Measurements from ENCODE around the gene PTPN6.

Gene PTPN6

DNA sequence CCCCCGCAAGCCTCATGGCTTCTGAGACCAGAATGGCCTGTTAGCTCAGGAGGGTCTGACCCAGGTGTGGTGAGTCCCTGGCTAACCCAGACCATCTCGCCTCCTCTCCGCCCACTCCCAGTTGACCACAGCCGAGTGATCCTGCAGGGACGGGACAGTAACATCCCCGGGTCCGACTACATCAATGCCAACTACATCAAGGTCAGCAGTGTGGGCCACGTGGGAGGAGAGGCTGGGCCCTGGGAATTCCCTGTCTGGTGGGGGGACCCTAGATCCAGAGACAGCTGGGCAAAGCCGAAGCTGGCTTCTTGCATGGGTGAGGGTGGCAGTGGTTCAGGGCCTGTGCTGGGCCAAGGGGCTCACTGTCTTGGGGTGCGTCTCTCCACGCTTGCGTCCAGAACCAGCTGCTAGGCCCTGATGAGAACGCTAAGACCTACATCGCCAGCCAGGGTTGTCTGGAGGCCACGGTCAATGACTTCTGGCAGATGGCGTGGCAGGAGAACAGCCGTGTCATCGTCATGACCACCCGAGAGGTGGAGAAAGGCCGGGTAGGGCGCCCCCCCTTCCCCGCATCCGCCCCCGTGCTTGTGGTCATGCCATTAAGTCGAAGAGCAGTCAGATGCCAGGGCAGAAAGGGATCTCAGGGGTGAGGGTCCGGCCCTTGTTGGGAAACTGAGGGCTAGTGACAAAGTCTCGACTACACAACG is 5.0 kb downstream of the PTPN6 start:
- no peak for DNase-seq (ENCODE audit: low read depth in 2 of 2)

DNA sequence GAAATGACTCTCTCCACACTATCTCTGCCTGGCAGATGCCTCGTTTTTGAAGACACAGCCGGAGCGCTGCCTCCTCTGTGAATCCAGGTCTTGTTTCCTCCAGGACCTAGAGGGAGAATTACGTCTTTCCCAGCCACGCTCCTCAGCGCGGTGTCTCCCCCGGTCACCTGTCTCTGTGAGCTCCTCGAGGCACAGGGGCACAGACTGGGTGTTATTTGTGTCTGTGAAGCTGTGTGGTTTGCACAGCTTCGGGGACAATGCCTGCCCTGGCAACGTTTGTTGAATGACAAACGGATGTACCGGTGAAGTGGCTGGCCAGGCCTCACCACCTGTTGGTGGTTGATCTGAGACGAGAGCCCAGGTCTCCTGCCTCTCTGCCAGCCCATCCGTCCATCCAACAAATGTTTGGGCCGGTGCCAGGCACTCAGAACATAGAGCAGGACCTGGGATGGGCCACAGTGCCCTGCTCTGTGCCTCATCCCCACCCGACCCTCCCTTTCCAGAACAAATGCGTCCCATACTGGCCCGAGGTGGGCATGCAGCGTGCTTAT is 6.1 kb downstream of the PTPN6 start:
- DNase-seq (ENCODE audit: low read depth in 2 of 2), result no peak

DNA sequence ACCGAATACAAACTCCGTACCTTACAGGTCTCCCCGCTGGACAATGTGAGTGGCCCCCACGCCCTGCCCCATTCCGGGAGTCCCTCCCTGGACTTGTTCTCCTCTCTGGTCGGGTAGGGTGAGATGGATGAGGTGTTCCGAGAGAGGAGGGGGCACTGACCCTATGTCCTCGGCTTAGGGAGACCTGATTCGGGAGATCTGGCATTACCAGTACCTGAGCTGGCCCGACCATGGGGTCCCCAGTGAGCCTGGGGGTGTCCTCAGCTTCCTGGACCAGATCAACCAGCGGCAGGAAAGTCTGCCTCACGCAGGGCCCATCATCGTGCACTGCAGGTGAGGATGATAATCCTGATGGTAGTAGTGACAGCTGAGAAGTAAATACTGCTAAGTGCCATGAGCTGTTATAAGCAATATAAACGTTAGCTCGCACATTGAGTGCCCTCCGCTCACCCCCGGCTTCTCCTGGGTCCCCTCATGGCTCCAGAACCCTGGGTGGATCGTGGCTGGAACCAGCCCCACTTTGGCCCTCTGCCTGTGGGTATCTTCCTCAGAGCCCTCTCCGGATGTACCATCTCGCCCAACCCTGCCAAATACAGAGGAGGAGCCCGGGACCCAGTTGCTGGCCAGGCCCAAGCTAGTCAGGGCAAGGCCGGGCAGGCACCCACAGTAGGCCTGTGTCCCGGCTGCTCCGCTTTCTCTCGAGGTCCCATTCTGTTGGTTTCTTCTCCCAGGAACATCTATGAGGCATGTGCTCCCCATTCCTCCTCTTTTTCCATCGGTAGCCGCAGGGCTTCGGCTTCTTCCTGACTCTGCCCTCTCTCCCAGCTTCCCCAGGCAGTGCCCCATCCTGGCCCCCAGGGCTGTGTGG is 6.8 kb downstream of the PTPN6 start:
- DNase-seq (ENCODE audit: low read depth in 2 of 2), result no peak

DNA sequence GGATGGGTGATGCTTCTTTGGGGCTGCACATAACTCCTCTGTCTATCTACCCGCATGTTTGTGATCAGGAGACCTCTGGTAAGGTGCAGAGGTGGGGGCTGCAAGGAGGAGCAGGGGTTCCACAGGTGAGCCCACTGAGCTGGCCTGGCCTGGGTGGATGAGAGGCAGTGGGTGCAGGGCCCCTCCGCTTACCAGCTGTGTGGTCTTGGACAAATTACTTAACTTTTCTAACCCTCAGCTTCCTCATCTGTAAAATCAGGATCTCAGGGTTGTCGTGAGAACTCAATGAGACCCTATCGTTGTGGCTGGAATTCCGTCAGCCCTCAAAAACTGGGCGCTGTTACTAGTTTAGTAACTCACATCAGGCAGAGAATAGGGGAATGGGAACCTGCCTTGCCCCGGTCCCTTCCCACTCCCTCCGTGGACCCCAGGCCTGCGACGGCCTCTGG is 7.5 kb downstream of the PTPN6 start:
- DNase-seq (ENCODE audit: low read depth in 2 of 2), result no peak

DNA sequence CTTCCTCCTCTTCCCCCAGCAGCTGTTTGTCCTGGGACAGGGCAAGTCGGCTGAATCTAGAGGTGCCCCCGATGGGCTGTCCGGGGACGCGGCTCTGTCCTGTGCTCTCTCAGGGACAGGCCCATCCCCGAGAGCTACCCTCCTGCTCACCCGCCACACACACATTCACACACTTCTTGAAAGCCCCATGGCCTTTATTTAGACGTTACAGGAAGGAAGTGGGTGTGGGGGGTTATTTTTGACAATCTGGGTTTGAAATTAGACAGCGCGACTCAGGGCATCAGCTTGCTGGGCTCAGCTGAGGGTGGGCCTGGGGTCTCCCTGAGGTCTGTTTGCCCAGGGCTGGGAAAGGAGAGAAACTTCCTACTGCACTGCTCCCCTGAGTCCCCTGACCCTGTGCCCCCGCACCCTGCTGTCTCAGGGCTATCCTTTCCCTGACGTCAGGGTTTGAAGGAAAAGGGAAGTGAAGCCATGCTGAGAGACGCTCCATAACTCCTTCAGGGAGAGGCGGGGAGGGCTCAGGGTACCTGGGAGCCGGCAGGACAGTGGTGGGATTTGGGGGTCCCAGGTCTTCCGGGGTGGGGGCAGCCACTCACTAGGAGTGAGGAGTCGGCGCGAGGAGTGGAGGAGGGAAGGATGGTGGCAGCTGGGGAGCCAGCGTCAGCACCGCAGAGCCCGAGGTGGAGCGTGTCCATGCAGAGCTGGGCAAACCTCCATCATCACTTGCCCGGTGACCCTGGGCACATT is 8.1 kb downstream of the PTPN6 start:
- no peak for DNase-seq (ENCODE audit: low read depth in 2 of 2)

DNA sequence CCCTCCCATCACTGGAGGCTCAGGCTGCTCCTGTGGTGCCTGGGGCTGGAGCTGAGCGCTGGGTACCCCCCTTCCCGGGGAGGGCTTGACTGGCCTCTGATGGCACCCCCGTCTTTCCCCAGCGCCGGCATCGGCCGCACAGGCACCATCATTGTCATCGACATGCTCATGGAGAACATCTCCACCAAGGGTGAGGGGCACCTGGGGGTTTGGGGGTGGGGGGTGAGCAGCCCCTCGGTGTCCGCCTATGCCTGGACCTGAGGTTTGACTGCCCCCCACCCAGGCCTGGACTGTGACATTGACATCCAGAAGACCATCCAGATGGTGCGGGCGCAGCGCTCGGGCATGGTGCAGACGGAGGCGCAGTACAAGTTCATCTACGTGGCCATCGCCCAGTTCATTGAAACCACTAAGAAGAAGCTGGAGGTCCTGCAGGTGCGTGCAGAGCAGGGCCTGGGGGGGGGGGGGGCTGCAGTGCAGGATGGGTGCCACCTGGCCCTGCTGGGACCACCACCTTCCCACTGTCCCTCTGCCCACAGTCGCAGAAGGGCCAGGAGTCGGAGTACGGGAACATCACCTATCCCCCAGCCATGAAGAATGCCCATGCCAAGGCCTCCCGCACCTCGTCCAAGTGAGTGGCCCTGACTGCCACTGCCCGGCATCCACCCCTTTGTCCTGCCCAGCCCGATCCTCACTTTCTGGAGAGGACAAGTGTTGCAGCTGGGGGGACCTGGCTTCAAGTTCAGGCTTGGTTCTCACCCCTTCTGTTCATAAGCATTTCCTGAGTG is 8.8 kb downstream of the PTPN6 start:
- no peak for DNase-seq (ENCODE audit: low read depth in 2 of 2)

DNA sequence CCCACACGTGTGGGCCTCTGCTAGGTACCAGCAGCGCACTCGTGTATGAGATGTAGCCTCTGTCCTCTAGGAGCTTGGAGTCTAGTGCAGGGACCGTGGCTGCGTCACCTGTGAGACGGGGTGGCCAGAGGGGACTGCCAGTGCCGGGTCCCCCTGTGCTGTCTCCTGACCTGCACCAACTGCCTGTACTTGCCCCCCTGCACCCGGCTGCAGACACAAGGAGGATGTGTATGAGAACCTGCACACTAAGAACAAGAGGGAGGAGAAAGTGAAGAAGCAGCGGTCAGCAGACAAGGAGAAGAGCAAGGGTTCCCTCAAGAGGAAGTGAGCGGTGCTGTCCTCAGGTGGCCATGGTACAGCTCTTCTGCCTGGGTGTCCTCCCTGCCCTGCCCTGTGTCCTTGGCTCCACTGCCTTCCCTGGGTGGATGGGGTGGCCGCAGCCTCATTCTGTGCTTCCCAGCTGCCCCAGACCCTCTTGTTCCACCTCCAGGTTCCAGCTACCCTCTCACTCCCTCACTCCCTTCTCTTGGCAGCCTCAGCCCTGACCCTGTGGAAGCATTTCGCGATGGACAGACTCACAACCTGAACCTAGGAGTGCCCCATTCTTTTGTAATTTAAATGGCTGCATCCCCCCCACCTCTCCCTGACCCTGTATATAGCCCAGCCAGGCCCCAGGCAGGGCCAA is 9.6 kb downstream of the PTPN6 start:
- DNase-seq (ENCODE audit: low read depth in 2 of 2), result no peak

DNA sequence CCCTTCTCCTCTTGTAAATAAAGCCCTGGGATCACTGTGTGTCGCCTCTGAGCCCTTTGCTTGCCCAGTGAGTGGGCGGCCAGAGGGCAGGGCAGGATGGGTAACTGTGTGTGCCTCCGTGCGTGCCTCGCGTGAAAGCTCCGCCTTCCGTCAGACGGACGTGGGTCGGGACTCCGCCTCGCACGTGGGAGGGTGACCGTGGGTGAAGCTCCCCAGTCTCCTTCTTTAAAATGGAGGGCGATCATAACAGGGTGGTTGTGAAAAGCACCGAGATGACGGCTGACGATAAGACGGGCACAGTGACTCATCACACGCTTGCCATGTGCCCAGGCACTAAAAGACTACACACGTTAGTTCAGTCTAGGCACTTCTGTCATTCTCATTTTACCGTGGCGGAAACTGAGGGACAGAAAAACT is 10.1 kb downstream of the PTPN6 start:
- DNase-seq (ENCODE audit: low read depth in 2 of 2), result peak; percentile 86 to 89

DNA sequence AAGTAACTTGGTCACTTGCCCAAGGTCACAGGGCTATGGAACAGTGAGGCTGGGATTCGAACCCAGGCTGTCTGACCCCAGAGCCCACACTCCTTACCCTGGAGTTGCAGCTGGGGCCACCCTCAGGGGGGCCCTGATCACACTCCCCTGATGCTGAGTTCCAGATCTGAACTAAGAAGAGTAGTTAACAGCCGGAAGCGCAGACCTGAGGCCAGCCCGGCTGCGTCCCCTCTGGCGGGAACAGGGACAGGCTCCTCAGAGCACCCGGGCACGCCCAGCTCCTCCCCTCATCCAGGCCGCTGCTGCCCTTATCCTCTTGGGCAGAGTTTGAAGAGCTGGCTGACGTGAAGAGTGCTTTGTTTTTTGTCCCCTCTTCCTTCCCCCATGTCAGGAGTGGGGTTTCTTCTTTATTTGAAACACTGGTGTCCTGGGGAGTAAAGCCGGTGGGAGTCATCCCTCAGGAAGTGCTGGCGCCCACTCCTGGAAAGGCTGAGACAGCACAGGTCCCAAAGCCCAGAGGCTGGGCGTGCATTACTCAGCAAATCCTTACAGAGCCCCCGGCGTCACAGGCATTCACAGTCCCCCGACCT is 10.6 kb downstream of the PTPN6 start:
- no peak for DNase-seq (ENCODE audit: low read depth in 2 of 2)

DNA sequence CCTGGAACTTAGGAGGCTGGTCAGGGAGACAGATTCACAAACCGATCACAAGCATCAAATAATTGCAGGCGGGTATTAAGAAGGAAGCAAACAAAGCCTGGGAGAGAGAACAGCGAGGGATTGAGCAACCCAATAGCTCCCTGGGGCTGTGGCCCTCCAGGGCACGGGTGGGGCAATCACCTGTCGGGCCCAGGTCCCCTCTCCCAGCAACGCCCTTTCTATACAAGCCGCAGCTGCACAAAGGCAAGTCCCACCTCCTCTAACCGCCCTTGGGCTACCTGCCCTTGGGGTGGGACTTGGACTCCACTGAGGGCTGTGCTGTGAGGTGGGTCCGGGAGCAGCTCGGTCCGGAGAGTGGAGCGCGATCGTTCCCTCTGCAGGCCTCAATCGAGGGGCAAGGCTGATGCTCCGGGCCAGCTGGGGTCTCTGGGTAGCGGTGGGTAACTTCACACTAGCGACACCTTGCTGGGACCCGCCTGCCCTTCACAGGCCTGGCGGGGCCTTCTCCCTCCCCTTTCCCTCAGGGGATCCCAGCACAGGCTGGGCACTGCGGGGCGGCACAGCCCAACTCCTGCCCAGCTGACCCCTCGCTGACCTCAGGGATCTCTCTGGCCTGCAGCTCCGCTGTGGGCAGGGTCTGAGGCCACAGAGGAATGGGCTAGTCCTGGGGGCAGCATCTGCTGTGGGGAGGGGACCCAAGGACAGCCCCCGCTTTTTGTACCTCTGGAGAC is 11.3 kb downstream of the PTPN6 start:
- no peak for DNase-seq (ENCODE audit: low read depth in 2 of 2)

DNA sequence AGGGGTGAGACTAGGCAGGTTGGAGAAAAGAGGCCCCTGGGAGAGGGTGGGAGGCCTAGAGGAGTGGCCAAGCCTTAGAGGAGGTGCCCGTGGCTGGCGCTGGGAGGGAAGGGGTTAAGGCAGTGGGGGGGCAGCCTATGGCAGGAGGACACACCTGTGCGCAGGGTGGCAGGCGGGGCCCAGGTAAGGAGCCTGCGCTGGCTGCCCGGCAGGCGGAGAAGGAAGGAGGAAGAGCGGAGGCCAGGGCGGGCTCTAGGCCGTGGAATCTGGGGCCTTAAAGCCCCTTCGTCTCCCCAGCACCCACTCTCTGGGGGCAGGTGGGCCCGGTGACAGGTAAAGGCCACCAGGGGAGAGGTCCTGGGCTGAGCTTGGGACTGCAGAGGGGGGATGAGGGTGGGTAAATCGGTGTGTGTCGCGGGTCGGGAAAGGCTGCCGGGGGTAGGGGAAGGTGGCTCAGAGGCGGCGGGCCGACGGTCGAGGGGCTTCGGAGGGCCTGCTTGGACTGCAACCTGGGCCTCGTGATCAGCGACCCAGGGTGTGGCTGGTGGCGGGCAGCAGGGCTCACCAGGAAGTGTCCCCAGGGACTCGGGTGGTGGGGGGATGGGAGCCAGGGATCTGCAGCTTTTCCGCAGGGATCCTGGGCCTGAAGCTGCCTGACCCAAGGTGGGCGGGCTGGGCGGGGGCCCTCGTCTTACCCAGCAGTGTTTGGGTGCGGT is 12.0 kb downstream of the PTPN6 start:
- DNase-seq (ENCODE audit: low read depth in 2 of 2), result no peak

DNA sequence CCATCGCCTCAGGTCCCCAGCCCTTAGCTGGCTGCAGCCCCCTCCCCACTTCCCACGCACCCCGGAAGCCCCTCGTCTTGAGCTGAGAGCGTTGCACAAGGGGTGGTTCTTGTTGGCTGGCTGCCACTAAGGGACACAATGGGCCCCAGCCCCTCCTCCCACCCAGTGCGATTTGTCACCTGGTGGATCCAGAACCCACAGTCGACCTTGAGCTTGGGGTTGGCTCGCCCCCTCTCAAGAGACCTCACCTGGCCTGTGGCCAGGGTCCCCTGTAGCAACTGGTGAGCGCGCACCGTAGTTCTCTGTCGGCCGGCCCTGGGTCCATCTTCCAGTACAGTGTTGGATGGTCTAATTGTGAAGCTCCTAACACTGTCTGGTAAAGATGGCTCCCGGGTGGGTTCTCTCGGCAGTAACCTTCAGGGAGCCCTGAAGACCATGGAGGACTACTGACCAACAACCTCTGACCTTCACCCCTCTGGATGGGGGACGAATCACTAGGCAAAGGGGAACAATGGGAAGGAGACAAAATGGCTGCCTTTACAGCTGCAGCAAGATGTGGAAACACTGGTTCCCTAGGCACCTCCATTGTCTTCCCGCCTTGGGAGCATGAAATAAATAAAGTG is 12.7 kb downstream of the PTPN6 start:
- DNase-seq (ENCODE audit: low read depth in 2 of 2), result no peak

DNA sequence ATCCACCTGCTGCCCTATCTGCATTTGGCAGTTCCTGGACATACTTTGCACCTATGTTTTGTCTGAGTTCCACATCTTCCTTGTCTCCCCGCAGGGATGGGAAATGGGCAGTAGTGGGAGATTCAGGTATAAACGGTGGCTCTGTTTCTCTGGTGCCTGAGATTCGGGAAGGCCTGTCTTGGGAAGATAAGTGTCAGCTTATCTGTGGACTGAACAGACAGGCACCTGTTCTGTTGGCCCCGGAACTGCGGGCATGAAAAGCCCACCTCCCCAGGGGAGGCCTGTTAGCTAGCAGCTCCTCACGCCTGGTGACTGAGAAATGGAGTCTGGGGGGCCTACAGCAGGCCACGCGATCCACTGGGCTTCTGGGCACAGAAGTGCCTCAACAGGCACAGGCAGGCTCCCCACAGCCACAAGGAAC is 13.5 kb downstream of the PTPN6 start:
- DNase-seq (ENCODE audit: low read depth in 2 of 2), result no peak

DNA sequence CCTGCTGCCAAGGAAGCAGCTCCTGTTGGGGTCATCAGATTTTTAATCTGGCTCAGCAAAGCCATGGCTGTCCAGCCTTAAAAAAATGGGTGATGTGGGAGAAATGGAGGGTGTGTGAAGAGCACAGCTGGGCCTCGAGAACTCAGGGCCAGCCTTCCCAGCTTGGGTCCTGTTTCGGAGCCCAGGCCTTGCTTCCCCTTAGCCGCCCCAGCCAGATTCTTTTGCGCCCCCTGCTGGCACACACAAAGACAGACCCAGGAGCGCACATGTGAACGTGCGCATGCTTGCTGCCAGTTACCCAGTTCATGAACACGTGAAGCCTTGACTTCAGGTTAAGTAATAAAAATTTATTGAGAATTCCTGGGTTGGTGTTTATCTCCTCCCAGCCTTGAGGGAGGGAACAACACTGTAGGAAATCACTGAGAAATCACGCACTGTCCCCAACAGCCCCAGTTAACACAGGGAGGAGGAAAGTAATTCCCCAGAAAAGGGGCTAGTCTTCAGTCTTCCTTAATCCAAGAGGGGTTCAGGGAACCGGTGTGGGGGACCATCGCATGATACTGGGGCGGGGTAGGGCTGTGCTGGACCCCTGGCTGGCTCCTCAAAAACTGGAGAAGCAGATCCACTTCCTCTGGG is 14.0 kb downstream of the PTPN6 start:
- peak; percentile 85 for DNase-seq (ENCODE audit: low read depth in 2 of 2)

DNA sequence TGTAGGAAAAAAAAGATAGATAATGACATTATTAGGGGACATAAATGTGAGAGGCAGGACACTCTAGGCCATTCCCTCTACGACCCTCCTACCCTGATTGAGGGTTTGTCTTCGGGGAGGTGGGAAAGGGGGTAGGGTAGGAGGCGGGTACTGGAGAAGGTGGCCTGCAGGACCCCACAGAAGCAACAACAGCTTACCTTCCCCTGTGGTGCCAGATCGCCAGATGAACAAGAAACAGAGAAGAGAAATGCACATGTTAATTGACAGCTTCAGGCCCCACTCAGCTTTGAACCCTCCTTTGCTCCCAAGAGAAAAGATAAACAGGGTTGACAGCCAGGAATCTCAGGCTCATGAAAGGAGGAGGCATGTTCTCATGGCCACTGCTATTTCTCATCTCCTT is 14.6 kb downstream of the PTPN6 start:
- no peak for DNase-seq (ENCODE audit: low read depth in 2 of 2)

DNA sequence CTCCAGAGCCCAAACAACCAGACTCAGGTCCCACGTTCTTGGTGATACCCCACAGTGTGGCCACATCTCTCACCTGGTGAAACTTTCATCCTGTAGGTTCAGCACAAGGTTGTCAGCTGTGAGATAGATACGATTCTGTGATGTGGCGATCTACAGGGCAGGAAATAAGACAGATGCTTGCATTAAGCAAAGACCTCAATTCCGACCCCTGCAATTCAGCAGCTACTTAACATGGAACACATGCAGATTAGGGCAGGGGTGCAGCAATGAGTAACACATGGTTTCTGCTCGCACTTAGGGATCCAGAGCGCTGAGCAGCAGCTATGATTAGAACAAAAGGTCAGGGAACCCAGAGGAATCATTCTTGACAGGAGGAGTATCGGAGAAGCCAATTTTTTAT is 15.2 kb downstream of the PTPN6 start:
- no peak for DNase-seq (ENCODE audit: low read depth in 2 of 2)

DNA sequence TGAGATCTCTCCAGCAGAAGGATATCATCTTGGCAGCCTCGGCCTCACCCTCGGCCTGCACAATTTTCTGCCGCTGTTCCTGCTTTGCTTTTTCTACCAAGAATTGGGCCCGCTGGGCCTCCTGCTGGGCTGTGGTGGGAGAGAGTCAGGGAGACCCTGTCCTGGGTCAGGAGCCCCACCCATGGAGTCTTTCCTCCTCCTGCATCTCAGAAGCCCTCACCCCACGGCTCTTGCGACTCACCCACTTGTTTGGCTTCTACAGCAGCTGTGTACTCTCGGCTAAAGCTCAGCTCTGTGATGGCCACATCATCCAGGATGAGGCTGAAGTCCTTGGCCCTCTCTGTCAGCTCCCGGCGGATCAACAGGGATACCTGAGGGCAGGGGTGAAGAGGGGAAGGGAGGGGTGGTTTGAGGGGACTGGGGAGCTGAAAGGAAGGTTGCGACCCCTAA is 16.5 kb downstream of the PTPN6 start:
- no peak for DNase-seq (ENCODE audit: low read depth in 2 of 2)

DNA sequence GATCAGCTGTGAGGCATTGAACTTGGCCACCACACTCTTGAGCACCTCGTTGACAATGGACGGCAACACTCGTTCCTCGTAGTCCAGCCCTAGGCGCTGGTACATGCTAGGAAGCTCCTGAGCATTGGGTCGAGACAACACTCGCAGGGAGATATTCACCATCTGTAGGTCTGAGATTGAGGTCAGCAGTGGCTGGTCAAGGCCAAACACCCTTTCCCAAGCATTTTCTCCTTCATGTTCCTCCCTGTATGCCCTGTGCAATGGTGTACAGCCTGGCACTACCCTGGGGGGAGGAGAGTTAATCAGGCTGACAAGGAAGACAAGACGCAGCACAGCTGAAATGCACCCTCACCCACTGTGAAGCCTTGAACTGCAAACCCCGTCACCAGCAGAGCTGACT is 17.3 kb downstream of the PTPN6 start:
- DNase-seq (ENCODE audit: low read depth in 2 of 2), result no peak

All from activated CD4-positive, alpha-beta T cell treated with anti-CD3 and anti-CD28 coated beads for 24 hours (primary cell).